ENCODE measurements around the gene SBF2. TPM values are rescaled to one million over a fixed set of nuclear protein-coding genes. Genes with fewer than 3 reads are reported as not detected.

Gene SBF2
- total RNA-seq, 1 donor, result 61.2 TPM

GRCh38 chr11:9847636-9848035, 446.4 kb downstream of the SBF2 start:
- H3K36me3 ChIP-seq (ENCODE audit: insufficient read depth, low read length), result peaks cover 18% of the 10 kb centered on the region
- H3K9me3 ChIP-seq (ENCODE audit: low read depth, low read length), result no peaks in the 10 kb centered on the region
- H3K4me1 ChIP-seq (ENCODE audit: insufficient read depth, low read length), result peaks cover 34% of the 10 kb centered on the region
- TF ChIP-seq CTCF (IDR thresholded peaks at IDR 0.05; ENCODE audit: extremely low read depth, low read depth, low read length), result no peak
- peak overlapping the region; percentile 37 for H3K27ac ChIP-seq (ENCODE audit: low read depth, low read length)
- DNase-seq (ENCODE audit: insufficient read length, low spot score, missing footprints), result no peak
- H4K20me1 ChIP-seq (ENCODE audit: insufficient read depth, low read length), result no peaks in the 10 kb centered on the region
- H3K79me2 ChIP-seq (ENCODE audit: insufficient read depth, low read length), result no peaks in the 10 kb centered on the region
- H3K27me3 ChIP-seq (ENCODE audit: insufficient read depth, low read length), result no peaks in the 10 kb centered on the region
- H3K4me2 ChIP-seq (ENCODE audit: insufficient read depth, low read length), result no peak overlapping the region
- H2AFZ ChIP-seq (ENCODE audit: low read length), result no peak overlapping the region
- H3K4me3 ChIP-seq (ENCODE audit: insufficient read depth, low read length), result no peak overlapping the region

- Histone ChIP-seq H4K20me1 (ENCODE audit: insufficient read depth, low read length) (no peaks in the 10 kb centered on the region), H2AFZ (ENCODE audit: low read length) (no peak overlapping the region), H3K4me1 (ENCODE audit: insufficient read depth, low read length) (peaks cover 22% of the 10 kb centered on the region), H3K4me3 (ENCODE audit: insufficient read depth, low read length) (no peak overlapping the region), H3K9me3 (ENCODE audit: low read depth, low read length) (no peaks in the 10 kb centered on the region), H3K79me2 (ENCODE audit: insufficient read depth, low read length) (no peaks in the 10 kb centered on the region), H3K27me3 (ENCODE audit: insufficient read depth, low read length) (no peaks in the 10 kb centered on the region), H3K4me2 (ENCODE audit: insufficient read depth, low read length) (no peak overlapping the region), H3K36me3 (ENCODE audit: insufficient read depth, low read length) (peaks cover 15% of the 10 kb centered on the region), H3K27ac (ENCODE audit: low read depth, low read length) (no peak overlapping the region)
- no peak for DNase-seq (ENCODE audit: insufficient read length, low spot score, missing footprints)
- no peak for TF ChIP-seq CTCF (IDR thresholded peaks at IDR 0.05; ENCODE audit: extremely low read depth, low read depth, low read length)
Measured at GRCh38 chr11:9842923-9843322, 451.1 kb downstream of the SBF2 start.

GRCh38 chr11:9840460-9841004, 453.5 kb downstream of the SBF2 start:
- Histone ChIP-seq H3K4me2 (ENCODE audit: insufficient read depth, low read length) (no peak overlapping the region), H3K79me2 (ENCODE audit: insufficient read depth, low read length) (no peaks in the 10 kb centered on the region), H3K4me1 (ENCODE audit: insufficient read depth, low read length) (peaks cover 19% of the 10 kb centered on the region), H3K4me3 (ENCODE audit: insufficient read depth, low read length) (no peak overlapping the region), H2AFZ (ENCODE audit: low read length) (no peak overlapping the region), H3K27ac (ENCODE audit: low read depth, low read length) (no peak overlapping the region), H3K9me3 (ENCODE audit: low read depth, low read length) (no peaks in the 10 kb centered on the region), H3K36me3 (ENCODE audit: insufficient read depth, low read length) (peaks cover 10% of the 10 kb centered on the region), H4K20me1 (ENCODE audit: insufficient read depth, low read length) (no peaks in the 10 kb centered on the region), H3K27me3 (ENCODE audit: insufficient read depth, low read length) (no peaks in the 10 kb centered on the region)
- DNase-seq (ENCODE audit: insufficient read length, low spot score, missing footprints), result no peak
- no peak for TF ChIP-seq CTCF (IDR thresholded peaks at IDR 0.05; ENCODE audit: extremely low read depth, low read depth, low read length)

- no peaks in the 10 kb centered on the region for H3K79me2 ChIP-seq (ENCODE audit: insufficient read depth, low read length)
- peak overlapping the region; percentile 57 for H3K27ac ChIP-seq (ENCODE audit: low read depth, low read length)
- no peak overlapping the region for H3K4me3 ChIP-seq (ENCODE audit: insufficient read depth, low read length)
- no peak for TF ChIP-seq CTCF (IDR thresholded peaks at IDR 0.05; ENCODE audit: extremely low read depth, low read depth, low read length)
- no peaks in the 10 kb centered on the region for H3K9me3 ChIP-seq (ENCODE audit: low read depth, low read length)
- peaks cover 3% of the 10 kb centered on the region for H3K36me3 ChIP-seq (ENCODE audit: insufficient read depth, low read length)
- H3K4me2 ChIP-seq (ENCODE audit: insufficient read depth, low read length), result no peak overlapping the region
- no peak for DNase-seq (ENCODE audit: insufficient read length, low spot score, missing footprints)
- H4K20me1 ChIP-seq (ENCODE audit: insufficient read depth, low read length), result no peaks in the 10 kb centered on the region
- H3K4me1 ChIP-seq (ENCODE audit: insufficient read depth, low read length), result peaks cover 22% of the 10 kb centered on the region
- no peaks in the 10 kb centered on the region for H3K27me3 ChIP-seq (ENCODE audit: insufficient read depth, low read length)
- no peak overlapping the region for H2AFZ ChIP-seq (ENCODE audit: low read length)
Measured at GRCh38 chr11:9839550-9839949, 454.5 kb downstream of the SBF2 start.

Data from osteoblast (primary cell).